HL-60 (cell line): ENCODE data around the gene TRIM29.

Experiments used
- DNase-seq, 2 experiments: peaks; one replicate each; pipeline ENCODE4 v3.0.0-alpha.2; 2010 to 2020; ENCODE audit warnings: low read depth in 1 of 2, low spot score in 1 of 2
- H3K27ac ChIP-seq: fragments of 250-450 bp; sonication (Bioruptor Pico); replicated peaks from 2 replicates; pipeline ENCODE4 v1.5.1; 2020; ENCODE audit warnings: mild to moderate bottlenecking, moderate library complexity
- H3K27me3 ChIP-seq: fragments of 250-450 bp; sonication (Bioruptor Pico); 2 replicates; pipeline ENCODE4 v1.5.1; 2021; ENCODE audit warnings: mild to moderate bottlenecking, moderate library complexity; ENCODE audit not compliant: insufficient read depth, poor library complexity, severe bottlenecking
- H3K4me3 ChIP-seq: replicated peaks from 2 replicates; pipeline ENCODE4 v1.5.1; 2011; ENCODE audit warnings: mild to moderate bottlenecking, control low read depth, low read length; ENCODE audit not compliant: insufficient read depth
- GABPA ChIP-seq: IDR thresholded peaks from 2 replicates; pipeline ENCODE4 v1.6.1; 2012; ENCODE audit warnings: low read depth
- POLR2AphosphoS5 ChIP-seq: IDR thresholded peaks from 2 replicates; pipeline ENCODE4 v1.6.1; 2012; ENCODE audit warnings: low read depth
- SPI1 ChIP-seq: IDR thresholded peaks from 2 replicates; pipeline ENCODE4 v1.6.1; 2012; ENCODE audit warnings: low read depth, mild to moderate bottlenecking, borderline replicate concordance
- TF ChIP-seq, protein P1 (sequence below): IDR thresholded peaks from 2 replicates; pipeline ENCODE4 v1.6.1; 2012; ENCODE audit warnings: low read depth; ENCODE audit not compliant: insufficient replicate concordance
- TF ChIP-seq, protein P2 (sequence below): IDR thresholded peaks from one replicate; pipeline ENCODE4 v1.5.1; 2011; ENCODE audit warnings: low read length, control low read depth, inconsistent platforms; ENCODE audit not compliant: insufficient read depth

The TRIM29 gene

DNA sequence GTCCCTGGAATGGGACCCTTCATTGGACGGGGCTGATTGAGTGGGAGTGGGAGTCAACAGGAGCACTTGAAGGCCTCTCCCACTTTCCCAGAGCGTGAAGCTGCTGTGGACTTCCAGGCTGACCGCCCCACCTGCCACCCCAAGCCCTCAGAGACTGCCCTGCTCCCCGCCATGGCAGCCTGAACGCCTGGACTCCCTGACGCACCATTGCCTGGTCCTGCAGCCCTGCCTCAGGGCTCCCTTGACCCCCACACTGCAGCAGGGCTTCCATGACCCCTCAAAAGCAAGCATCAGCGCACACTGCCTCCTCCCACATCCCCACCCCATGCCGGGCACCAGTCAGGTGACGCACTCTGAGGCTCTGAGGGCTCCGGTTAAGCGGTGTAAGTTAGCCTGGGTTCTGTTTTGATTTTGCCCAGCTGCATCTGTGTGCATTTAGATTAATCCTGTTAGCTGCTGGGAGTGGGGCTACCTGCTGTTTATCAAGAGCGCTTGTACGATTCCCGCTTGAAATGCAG, 39.4 kb downstream of the TRIM29 start:
- H3K27me3 ChIP-seq: no peaks in the 10 kb centered on the region
- no peak for TF ChIP-seq SPI1
- TF ChIP-seq, protein P1, sequence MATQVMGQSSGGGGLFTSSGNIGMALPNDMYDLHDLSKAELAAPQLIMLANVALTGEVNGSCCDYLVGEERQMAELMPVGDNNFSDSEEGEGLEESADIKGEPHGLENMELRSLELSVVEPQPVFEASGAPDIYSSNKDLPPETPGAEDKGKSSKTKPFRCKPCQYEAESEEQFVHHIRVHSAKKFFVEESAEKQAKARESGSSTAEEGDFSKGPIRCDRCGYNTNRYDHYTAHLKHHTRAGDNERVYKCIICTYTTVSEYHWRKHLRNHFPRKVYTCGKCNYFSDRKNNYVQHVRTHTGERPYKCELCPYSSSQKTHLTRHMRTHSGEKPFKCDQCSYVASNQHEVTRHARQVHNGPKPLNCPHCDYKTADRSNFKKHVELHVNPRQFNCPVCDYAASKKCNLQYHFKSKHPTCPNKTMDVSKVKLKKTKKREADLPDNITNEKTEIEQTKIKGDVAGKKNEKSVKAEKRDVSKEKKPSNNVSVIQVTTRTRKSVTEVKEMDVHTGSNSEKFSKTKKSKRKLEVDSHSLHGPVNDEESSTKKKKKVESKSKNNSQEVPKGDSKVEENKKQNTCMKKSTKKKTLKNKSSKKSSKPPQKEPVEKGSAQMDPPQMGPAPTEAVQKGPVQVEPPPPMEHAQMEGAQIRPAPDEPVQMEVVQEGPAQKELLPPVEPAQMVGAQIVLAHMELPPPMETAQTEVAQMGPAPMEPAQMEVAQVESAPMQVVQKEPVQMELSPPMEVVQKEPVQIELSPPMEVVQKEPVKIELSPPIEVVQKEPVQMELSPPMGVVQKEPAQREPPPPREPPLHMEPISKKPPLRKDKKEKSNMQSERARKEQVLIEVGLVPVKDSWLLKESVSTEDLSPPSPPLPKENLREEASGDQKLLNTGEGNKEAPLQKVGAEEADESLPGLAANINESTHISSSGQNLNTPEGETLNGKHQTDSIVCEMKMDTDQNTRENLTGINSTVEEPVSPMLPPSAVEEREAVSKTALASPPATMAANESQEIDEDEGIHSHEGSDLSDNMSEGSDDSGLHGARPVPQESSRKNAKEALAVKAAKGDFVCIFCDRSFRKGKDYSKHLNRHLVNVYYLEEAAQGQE: no peak
- no peak for TF ChIP-seq GABPA
- no peak for TF ChIP-seq POLR2AphosphoS5
- TF ChIP-seq, protein P2, sequence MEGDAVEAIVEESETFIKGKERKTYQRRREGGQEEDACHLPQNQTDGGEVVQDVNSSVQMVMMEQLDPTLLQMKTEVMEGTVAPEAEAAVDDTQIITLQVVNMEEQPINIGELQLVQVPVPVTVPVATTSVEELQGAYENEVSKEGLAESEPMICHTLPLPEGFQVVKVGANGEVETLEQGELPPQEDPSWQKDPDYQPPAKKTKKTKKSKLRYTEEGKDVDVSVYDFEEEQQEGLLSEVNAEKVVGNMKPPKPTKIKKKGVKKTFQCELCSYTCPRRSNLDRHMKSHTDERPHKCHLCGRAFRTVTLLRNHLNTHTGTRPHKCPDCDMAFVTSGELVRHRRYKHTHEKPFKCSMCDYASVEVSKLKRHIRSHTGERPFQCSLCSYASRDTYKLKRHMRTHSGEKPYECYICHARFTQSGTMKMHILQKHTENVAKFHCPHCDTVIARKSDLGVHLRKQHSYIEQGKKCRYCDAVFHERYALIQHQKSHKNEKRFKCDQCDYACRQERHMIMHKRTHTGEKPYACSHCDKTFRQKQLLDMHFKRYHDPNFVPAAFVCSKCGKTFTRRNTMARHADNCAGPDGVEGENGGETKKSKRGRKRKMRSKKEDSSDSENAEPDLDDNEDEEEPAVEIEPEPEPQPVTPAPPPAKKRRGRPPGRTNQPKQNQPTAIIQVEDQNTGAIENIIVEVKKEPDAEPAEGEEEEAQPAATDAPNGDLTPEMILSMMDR: no peak
- no peak overlapping the region for H3K27ac ChIP-seq
- no peak overlapping the region for H3K4me3 ChIP-seq
- no peak for DNase-seq

DNA sequence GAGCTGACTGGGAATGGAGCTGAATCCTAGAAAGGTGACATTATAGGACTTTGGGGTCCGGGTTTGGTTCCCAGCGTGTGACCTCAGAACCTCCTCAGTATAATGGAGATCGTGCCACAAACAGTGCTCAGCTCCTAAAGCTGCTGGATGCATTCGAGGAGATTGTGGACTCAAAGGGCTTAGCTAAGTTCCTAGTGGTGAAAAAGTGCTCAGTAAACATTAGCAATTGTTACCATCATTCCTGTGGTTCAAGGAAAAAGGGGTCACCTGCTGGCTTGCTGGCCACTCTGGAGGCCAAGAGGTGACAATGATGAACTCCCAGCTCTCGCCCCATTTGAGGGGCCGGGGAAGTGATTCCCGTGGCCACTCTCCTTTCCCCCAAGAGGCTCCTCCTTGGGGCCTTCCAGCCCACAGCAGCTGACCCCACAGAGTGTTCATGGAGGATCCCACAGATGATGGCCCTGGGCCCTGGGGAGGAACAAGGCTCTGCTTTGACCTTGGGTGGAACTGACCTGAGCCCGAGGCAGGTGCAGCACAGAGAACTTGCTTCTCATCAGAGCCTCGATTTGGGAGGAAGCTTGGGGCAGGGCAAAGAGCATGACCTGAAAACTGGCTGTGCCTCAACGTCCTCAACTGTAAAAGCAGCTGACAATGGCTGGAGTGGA, 40.1 kb downstream of the TRIM29 start:
- DNase-seq: no peak
- no peak overlapping the region for H3K4me3 ChIP-seq
- no peak overlapping the region for H3K27ac ChIP-seq
- no peak for TF ChIP-seq POLR2AphosphoS5
- no peak for TF ChIP-seq GABPA
- H3K27me3 ChIP-seq: no peaks in the 10 kb centered on the region

DNA sequence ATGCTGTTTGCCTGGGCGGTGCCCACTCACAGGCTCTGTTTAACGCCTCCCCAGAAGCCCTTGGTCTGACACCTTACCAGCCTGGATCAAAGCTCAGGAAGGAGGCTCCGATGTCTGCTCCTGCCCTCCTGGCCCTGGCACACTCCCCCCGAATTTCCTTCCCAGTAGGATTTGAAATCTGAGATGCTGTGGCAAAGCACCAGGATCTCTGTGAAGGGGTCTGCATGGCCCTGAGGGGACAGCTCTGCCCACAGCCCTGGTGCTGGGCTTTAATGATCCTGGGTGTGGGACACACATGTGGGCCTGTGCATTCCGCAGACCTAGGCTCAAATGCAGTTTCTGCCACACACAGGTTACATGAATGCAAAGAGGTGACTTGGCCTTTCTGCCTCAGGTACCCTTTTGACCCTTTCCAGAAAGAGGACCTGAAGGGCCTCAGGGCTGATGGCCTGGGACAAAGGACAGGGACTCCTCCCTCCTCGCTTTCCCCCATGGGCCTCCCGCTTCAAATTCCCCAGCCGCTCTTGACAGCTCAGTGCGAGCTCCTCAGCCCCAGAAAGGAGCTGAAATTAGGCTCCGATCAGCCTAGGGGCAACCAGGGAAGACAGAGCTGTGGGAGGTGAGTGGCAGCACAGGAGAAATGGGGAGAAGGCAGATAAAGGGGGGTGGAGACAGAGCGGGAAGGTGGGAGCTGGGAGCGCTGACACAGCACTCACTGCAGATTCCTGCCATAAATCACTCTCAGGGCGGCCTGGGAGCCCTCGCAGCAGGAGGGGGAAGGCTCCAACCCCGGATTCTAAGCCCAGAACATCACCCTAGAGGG, 41.3 kb downstream of the TRIM29 start:
- DNase-seq: no peak
- H3K27me3 ChIP-seq: no peaks in the 10 kb centered on the region
- H3K4me3 ChIP-seq: no peak overlapping the region
- H3K27ac ChIP-seq: no peak overlapping the region
- TF ChIP-seq, protein P2: no peak
- TF ChIP-seq, protein P1: no peak

DNA sequence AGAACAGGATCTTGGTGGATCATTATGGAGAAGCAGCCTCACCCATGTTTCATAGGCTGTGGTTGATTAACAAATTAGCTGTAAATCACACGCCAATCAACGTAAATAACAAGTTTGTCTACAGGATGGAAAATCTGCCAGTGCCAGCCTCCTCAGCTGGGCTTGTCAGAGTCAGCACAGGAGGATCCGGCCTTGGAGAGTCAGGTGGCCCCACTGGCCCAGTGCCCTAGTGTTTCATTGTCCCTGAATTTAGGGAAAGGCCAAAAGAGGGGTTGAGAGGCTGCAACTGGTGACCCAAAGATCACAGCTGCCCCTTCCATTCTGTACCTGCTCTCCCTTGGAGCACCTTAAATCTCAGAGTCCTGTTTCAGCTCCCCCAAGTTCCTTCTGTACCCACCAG, 42.4 kb downstream of the TRIM29 start:
- H3K27me3 ChIP-seq: no peaks in the 10 kb centered on the region
- no peak overlapping the region for H3K4me3 ChIP-seq
- H3K27ac ChIP-seq: no peak overlapping the region
- TF ChIP-seq GABPA (no peak), POLR2AphosphoS5 (no peak), SPI1 (no peak)
- TF ChIP-seq, protein P2: no peak
- TF ChIP-seq, protein P1: no peak
- no peak for DNase-seq
